B cell (primary cell): ENCODE measurements around the gene NRIP2. TPM values are rescaled to one million over a fixed set of nuclear protein-coding genes. Genes with fewer than 3 reads are reported as not detected.

Source experiments
- ATAC-seq: fragments of 200-7000 bp; cut with Tn5 transposase; one replicate; pipeline ENCODE4 v1.10.0; 2021; ENCODE audit warnings: low read depth, mild to moderate bottlenecking, moderate number of reproducible peaks, moderate library complexity
- CTCF ChIA-PET: fragments of 350-600 bp; sonication (Branson Sonifier 250); formaldehyde crosslinking; loops from one replicate; lab custom pipeline; 2021; ENCODE audit warnings: antibody characterized with exemption, inconsistent platforms; lab: Charles Lee
- POLR2A ChIA-PET: fragments of 350-600 bp; sonication (Branson Sonifier 250); formaldehyde crosslinking; loops from one replicate; lab custom pipeline; 2021; ENCODE audit warnings: antibody characterized with exemption; lab: Charles Lee
- DNase-seq: peaks from one replicate; pipeline ENCODE4 v3.0.0; 2013
- H2AFZ ChIP-seq: 2 replicates; pipeline ENCODE4 v1.6.1; 2012; ENCODE audit warnings: mild to moderate bottlenecking, low read depth, low read length; ENCODE audit not compliant: insufficient read depth, poor library complexity, severe bottlenecking
- H3K27ac ChIP-seq, 2 donors: 1 replicate in 1 of 2; 2 replicates in 1 of 2; pipeline ENCODE4 v1.5.1; 2012 to 2013; ENCODE audit warnings: low read length in 2 of 2, mild to moderate bottlenecking in 2 of 2, moderate library complexity in 1 of 2
- H3K27me3 ChIP-seq, 4 experiments: fragments of 200-600 bp in 1 of 4; sonication (generic) in 1 of 4; replicated peaks in 1 of 4; 1 replicate in 2 of 4; 2 replicates in 2 of 4; pipeline versions ENCODE4 v1.6.1 to v1.7.0; 2013 to 2016; ENCODE audit warnings: low read length in 3 of 4, mild to moderate bottlenecking in 2 of 4, mixed read lengths in 1 of 4, moderate library complexity in 1 of 4; ENCODE audit not compliant: insufficient read depth in 4 of 4, control insufficient read depth in 3 of 4; ENCODE audit errors: control extremely low read depth in 1 of 4
- H3K36me3 ChIP-seq, 2 experiments: replicated peaks in 1 of 2; 1 replicate in 1 of 2; 2 replicates in 1 of 2; pipeline versions ENCODE4 v1.6.1 to v1.7.1; 2013; ENCODE audit warnings: low read length in 1 of 2; ENCODE audit not compliant: insufficient read depth in 2 of 2, control insufficient read depth in 1 of 2; ENCODE audit errors: control extremely low read depth in 1 of 2, extremely low read depth in 1 of 2
- H3K4me1 ChIP-seq, 2 donors: fragments of 200-600 bp in 1 of 2; sonication (generic) in 1 of 2; 1 replicate in 1 of 2; 2 replicates in 1 of 2; pipeline versions ENCODE4 v1.5.1 to v1.6.1; 2013 to 2017; ENCODE audit warnings: low read length in 2 of 2; ENCODE audit not compliant: control insufficient read depth in 2 of 2, insufficient read depth in 2 of 2
- H3K4me2 ChIP-seq: replicated peaks from 2 replicates; pipeline ENCODE3; 2012; ENCODE audit warnings: mild to moderate bottlenecking, low read depth, low read length; ENCODE audit not compliant: poor library complexity, severe bottlenecking
- H3K4me3 ChIP-seq, 5 experiments: fragments of 200-600 bp in 1 of 5; sonication (generic) in 1 of 5; 1 replicate in 3 of 5; 2 replicates in 2 of 5; pipeline versions ENCODE4 v1.5.1 to v1.7.0; 2011 to 2016; ENCODE audit warnings: low read length in 4 of 5, mild to moderate bottlenecking in 4 of 5, low read depth in 2 of 5, control low read depth in 1 of 5, moderate library complexity in 1 of 5; ENCODE audit not compliant: insufficient read depth in 1 of 5; ENCODE audit errors: control extremely low read depth in 1 of 5, extremely low read depth in 1 of 5
- H3K79me2 ChIP-seq: fragments of 200-600 bp; sonication (generic); one replicate; pipeline ENCODE4 v1.6.0; 2016; ENCODE audit warnings: low read length; ENCODE audit not compliant: control insufficient read depth, insufficient read depth
- H3K9ac ChIP-seq: fragments of 200-600 bp; sonication (generic); 2 replicates; pipeline ENCODE4 v1.6.1; 2017; ENCODE audit warnings: mild to moderate bottlenecking, low read length, moderate library complexity
- H3K9me3 ChIP-seq, 3 donors: one replicate each; pipeline versions ENCODE4 v1.6.1 to v1.7.1; 2013; ENCODE audit warnings: low read length in 2 of 3; ENCODE audit not compliant: control insufficient read depth in 2 of 3, insufficient read depth in 1 of 3; ENCODE audit errors: control extremely low read depth in 1 of 3
- H4K20me1 ChIP-seq: 2 replicates; pipeline ENCODE4 v1.6.0; 2012; ENCODE audit warnings: mild to moderate bottlenecking, low read length; ENCODE audit not compliant: insufficient read depth, control insufficient read depth, poor library complexity, severe bottlenecking
- H3K27ac Mint-ChIP-seq: one replicate; pipeline ENCODE4 v1.8.0; 2021; ENCODE audit warnings: mixed read lengths
- H3K27me3 Mint-ChIP-seq: one replicate; pipeline ENCODE4 v1.8.0; 2021; ENCODE audit warnings: mixed read lengths
- H3K4me1 Mint-ChIP-seq: one replicate; pipeline ENCODE4 v1.8.0; 2021; ENCODE audit warnings: mixed read lengths
- H3K4me3 Mint-ChIP-seq: one replicate; pipeline ENCODE4 v1.8.0; 2021; ENCODE audit warnings: mixed read lengths
- H3K9me3 Mint-ChIP-seq: one replicate; pipeline ENCODE4 v1.8.0; 2022; ENCODE audit warnings: mixed read lengths; ENCODE audit not compliant: insufficient read depth
- CTCF ChIP-seq: fragments of 200-600 bp; IDR thresholded peaks from one replicate; pipeline ENCODE4 v1.8.0; 2022; ENCODE audit warnings: antibody characterized with exemption, mild to moderate bottlenecking
- EZH2 ChIP-seq: IDR thresholded peaks from 2 replicates; pipeline ENCODE4 v1.6.1; 2012; ENCODE audit warnings: borderline replicate concordance, low read depth, mild to moderate bottlenecking, moderate library complexity, low read length; ENCODE audit not compliant: insufficient read depth, poor library complexity, severe bottlenecking
- WGBS: methylation state at CpG from one replicate; pipeline ENCODE4 v1.1.5; 2013; ENCODE audit warnings: missing lambda C conversion rate; ENCODE audit not compliant: insufficient coverage; 5-methylcytosine and 5-hydroxymethylcytosine counted together
- intact Hi-C: fragments of 100-400 bp; cut with micrococcal nuclease; formaldehyde crosslinking; loops from one replicate; pipeline ENCODE4 v1.10.0; 2022
- polyA plus RNA-seq: library from polyadenylated mRNA; depleted of rRNA; stranded (reverse); fragments of >200 nt; gene quantifications from 2 replicates; pipeline ENCODE4 v1.2.3, GENCODE V29; 2012
- total RNA-seq, 2 donors: library from RNA; stranded (reverse); fragments of 120-200 nt in 1 of 2; gene quantifications; 1 replicate in 1 of 2; 2 replicates in 1 of 2; pipeline versions ENCODE4 v1.2.3 to v1.2.4, GENCODE V29; 2013 to 2022

NRIP2 gene
- total and polyA plus RNA-seq, 2 donors (not counting 1 experiment from before 2014, with no cell fraction given) = not detected

GRCh38 chr12:2826036-2826435 is 8.8 kb downstream of the NRIP2 start:
- 100% methylated on average over 3 of the region's 3 CpGs for WGBS
- Mint-ChIP-seq H3K9me3 (no peaks in the 10 kb centered on the region), H3K27me3 (no peaks in the 10 kb centered on the region), H3K4me1 (no peaks in the 10 kb centered on the region), H3K4me3 (no peak overlapping the region), H3K27ac (no peak overlapping the region)
- Histone ChIP-seq H3K27ac (no peak overlapping the region), H3K4me3 (no peak overlapping the region), H3K79me2 (no peaks in the 10 kb centered on the region), H3K27me3 (no peaks in the 10 kb centered on the region), H2AFZ (no peak overlapping the region), H3K9ac (no peak overlapping the region), H3K4me2 (no peak overlapping the region), H3K36me3 (peaks cover 0 to 73% of the 10 kb centered on the region in 2 experiments), H3K9me3 (no peaks in the 10 kb centered on the region), H4K20me1 (no peaks in the 10 kb centered on the region), H3K4me1 (no peaks in the 10 kb centered on the region)
- CTCF ChIA-PET = no interaction called here
- no peak for TF ChIP-seq EZH2
- no peak for TF ChIP-seq CTCF
- intact Hi-C loops = no loop called here
- ATAC-seq (no peak), DNase-seq (no peak)
- POLR2A ChIA-PET = no interaction called here

- peaks cover 2% of the 10 kb centered on the region for H3K79me2 ChIP-seq
- 93% methylated on average over 3 of the region's 4 CpGs for WGBS
- H3K4me3 ChIP-seq = no peak overlapping the region
- H3K27me3 ChIP-seq = no peaks in the 10 kb centered on the region
- no peaks in the 10 kb centered on the region for H3K9me3 Mint-ChIP-seq
- H3K36me3 ChIP-seq = peaks cover 0 to 81% of the 10 kb centered on the region in 2 experiments
- no peak overlapping the region for H2AFZ ChIP-seq
- no peak for DNase-seq
- ChIA-PET POLR2A (no interaction called here), CTCF (no interaction called here)
- H3K4me2 ChIP-seq = no peak overlapping the region
- intact Hi-C loops = no loop called here
- no peaks in the 10 kb centered on the region for H3K27me3 Mint-ChIP-seq
- H3K27ac Mint-ChIP-seq = no peak overlapping the region
- no peaks in the 10 kb centered on the region for H4K20me1 ChIP-seq
- no peaks in the 10 kb centered on the region for H3K4me1 Mint-ChIP-seq
- no peak overlapping the region for H3K9ac ChIP-seq
- no peak overlapping the region for H3K4me3 Mint-ChIP-seq
- no peak for ATAC-seq
- H3K27ac ChIP-seq = no peak overlapping the region
- no peaks in the 10 kb centered on the region for H3K9me3 ChIP-seq
- no peak for TF ChIP-seq CTCF
- no peak for TF ChIP-seq EZH2
- no peaks in the 10 kb centered on the region for H3K4me1 ChIP-seq
Observed at GRCh38 chr12:2825132-2825531, 9.7 kb downstream of the NRIP2 start.
